H54 (cell line): ENCODE results near the gene RORC.

Experiments
- DNase-seq: peaks from one replicate; pipeline ENCODE4 v3.0.0; 2011; ENCODE audit warnings: low spot score, mixed read lengths; ENCODE audit not compliant: insufficient read length
- FAIRE-seq: peaks from 3 replicates; lab custom pipeline; 2011; peaks lifted over from hg19 to GRCh38; lab: Jason Lieb, UNC
- POLR2A ChIP-seq: IDR thresholded peaks from 2 replicates; pipeline ENCODE4 v1.6.1; 2011; ENCODE audit warnings: low read depth, mild to moderate bottlenecking, low read length

Gene RORC

GRCh38 chr1:151840421-151840820 lies 8.8 kb upstream of the RORC start:
- DNase-seq (no peak), FAIRE-seq (no peak)
- no peak for TF ChIP-seq POLR2A

GRCh38 chr1:151839457-151840403 lies 8.1 kb upstream of the RORC start, which contains the start of gene C2CD4D:
Gene C2CD4D (minus strand): TSS chr1:151839820. CDS start chr1:151838989, 831 bp downstream.
- peak; percentile 85; the same call in 1 of the 2 replicates for TF ChIP-seq POLR2A
- FAIRE-seq (no peak), DNase-seq (no peak)

GRCh38 chr1:151839082-151839412 lies 7.4 kb upstream of the RORC start:
- TF ChIP-seq POLR2A, result no peak
- no peak for FAIRE-seq
- no peak for DNase-seq

- FAIRE-seq (no peak), DNase-seq (no peak)
- no peak for TF ChIP-seq POLR2A
Observed at GRCh38 chr1:151838222-151839081, 6.8 kb upstream of the RORC start.

GRCh38 chr1:151837884-151838221 lies 6.3 kb upstream of the RORC start:
- DNase-seq (no peak), FAIRE-seq (no peak)
- no peak for TF ChIP-seq POLR2A

GRCh38 chr1:151837197-151837596 lies 5.6 kb upstream of the RORC start:
- FAIRE-seq (no peak), DNase-seq (no peak)
- no peak for TF ChIP-seq POLR2A

- FAIRE-seq (no peak), DNase-seq (no peak)
- TF ChIP-seq POLR2A, result no peak
Observed at GRCh38 chr1:151835596-151835995, 4.0 kb upstream of the RORC start.

- FAIRE-seq, result no peak
Observed at GRCh38 chr1:151834239-151834638, 2.6 kb upstream of the RORC start.

GRCh38 chr1:151833172-151833900 lies 1.7 kb upstream of the RORC start:
- FAIRE-seq, result no peak
- no peak for DNase-seq
- TF ChIP-seq POLR2A, result no peak

More at GRCh38 chr1:151834239-151834638, 2.6 kb upstream of the RORC start:
- TF ChIP-seq POLR2A, result no peak
- no peak for DNase-seq

GRCh38 chr1:151832318-151832980 lies 847 bp upstream of the RORC start:
- no peak for TF ChIP-seq POLR2A
- FAIRE-seq (no peak), DNase-seq (no peak)

GRCh38 chr1:151831256-151831591 lies 378 bp downstream of the RORC start:
- no peak for FAIRE-seq

GRCh38 chr1:151830055-151830454 lies 1.5 kb downstream of the RORC start:
- no peak for FAIRE-seq
- no peak for TF ChIP-seq POLR2A
- DNase-seq, result no peak

More at GRCh38 chr1:151831256-151831591, 378 bp downstream of the RORC start:
- no peak for TF ChIP-seq POLR2A
- no peak for DNase-seq
